GM10248 (cell line): ENCODE data around the gene LEFTY2.
"Not testable (repeated sequence)": the region's sequence is repeated elsewhere in the genome, so short reads cannot be mapped to it uniquely, and the experiment has no call there.

Experiments used
- CTCF ChIA-PET: fragments of 300-600 bp; sonication (Branson Sonifier 250); formaldehyde crosslinking; extraction: SDS; loops from one replicate; lab custom pipeline; 2021; ENCODE audit warnings: antibody characterized with exemption; lab: Yijun Ruan, JAX
- POLR2A ChIA-PET: fragments of 350-650 bp; sonication (Branson Sonifier 250); formaldehyde crosslinking; extraction: SDS; loops from one replicate; lab custom pipeline; 2020; ENCODE audit warnings: antibody characterized with exemption; lab: Yijun Ruan, JAX
- DNase-seq: peaks from one replicate; pipeline ENCODE4 v3.0.0; 2012; ENCODE audit errors: extremely low spot score
- CTCF ChIP-seq: IDR thresholded peaks from 2 replicates; pipeline ENCODE4 v1.5.1; 2012; ENCODE audit warnings: mild to moderate bottlenecking, low read depth; ENCODE audit errors: extremely low read depth, missing control alignments, control extremely low read depth

The LEFTY2 gene

DNA sequence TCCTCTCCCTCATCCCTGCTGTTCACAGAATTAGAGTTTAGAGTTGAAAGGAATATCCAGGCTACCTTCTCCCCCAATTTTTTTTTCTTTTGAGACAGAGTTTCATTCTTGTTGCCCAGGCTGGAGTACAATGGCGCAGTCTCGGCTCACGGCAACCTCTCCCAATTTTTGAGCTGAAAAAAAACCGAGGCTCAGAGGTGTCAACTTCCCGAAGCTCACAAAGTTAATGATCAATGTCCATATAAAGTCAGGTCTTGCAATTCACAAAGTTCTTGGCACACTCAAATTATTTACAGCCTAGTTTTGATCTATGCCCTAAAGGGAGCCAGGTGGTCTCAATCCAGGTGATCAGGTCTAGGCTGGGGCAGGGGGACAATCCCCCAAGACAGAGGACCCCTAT, 51.3 kb downstream of the LEFTY2 start:
- CTCF ChIA-PET = interaction anchor here (1.2 to 2.8 kb wide), 3 partner anchors 13 to 65 kb away, joined by 3 to 11 read pairs (median 6); no protein-coding TSS in a partner anchor
- no peak for TF ChIP-seq CTCF
- POLR2A ChIA-PET = no interaction called here
- no peak for DNase-seq

DNA sequence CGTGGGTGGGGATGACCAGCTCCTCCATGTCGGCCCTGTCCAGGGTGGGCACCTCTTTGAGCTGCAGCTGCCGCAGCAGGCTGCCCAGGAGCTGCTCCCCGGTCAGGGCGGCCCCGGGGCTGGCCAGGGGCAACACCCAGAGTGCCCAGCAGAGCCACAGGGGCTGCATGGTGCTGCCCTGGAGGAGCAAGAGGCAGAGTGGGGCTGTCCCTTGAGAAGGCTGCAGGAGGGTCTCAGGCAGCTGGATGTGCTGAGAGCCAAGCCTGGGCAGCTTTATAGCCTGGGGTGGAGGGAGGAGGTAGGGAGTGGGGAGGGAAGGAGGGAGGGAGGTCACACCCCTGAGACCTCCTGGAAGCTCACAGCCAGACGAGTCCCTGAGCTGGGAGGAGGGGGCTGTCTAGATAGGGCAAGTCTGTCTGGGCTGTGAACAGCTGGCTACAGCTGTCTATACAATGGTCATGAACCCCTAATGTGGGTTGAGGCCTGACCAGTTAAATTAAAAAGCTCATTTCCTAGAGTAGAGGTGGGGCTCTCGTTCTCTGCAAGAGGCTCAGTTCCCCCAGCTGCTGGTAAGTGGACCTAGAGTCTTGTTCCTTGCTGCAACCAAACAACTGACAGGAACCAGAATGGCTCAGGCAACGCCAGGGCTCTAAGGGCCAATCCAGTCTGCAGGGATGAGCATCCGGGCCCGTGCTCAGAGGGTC, 52.0 kb downstream of the LEFTY2 start, which contains the start of gene LEFTY1:
Gene LEFTY1 (minus strand): TSS at position 249 of the 704 bp plus-strand sequence. CDS start 80 bp downstream, at position 169.
- TF ChIP-seq CTCF = no peak
- no peak for DNase-seq
- CTCF ChIA-PET = interaction anchor here (0.6 to 2.8 kb wide), 4 partner anchors 8 to 66 kb away, joined by 3 to 11 read pairs (median 4); no protein-coding TSS in a partner anchor
- POLR2A ChIA-PET = no interaction called here

GRCh38 chr1:225888289-225888897, 52.6 kb downstream of the LEFTY2 start:
- no peak for TF ChIP-seq CTCF
- DNase-seq = no peak
- POLR2A ChIA-PET = no interaction called here
- CTCF ChIA-PET = interaction anchor here (1.7 to 2.8 kb wide), 2 partner anchors 11 to 23 kb away, joined by 6 to 11 read pairs; no protein-coding TSS in a partner anchor

DNA sequence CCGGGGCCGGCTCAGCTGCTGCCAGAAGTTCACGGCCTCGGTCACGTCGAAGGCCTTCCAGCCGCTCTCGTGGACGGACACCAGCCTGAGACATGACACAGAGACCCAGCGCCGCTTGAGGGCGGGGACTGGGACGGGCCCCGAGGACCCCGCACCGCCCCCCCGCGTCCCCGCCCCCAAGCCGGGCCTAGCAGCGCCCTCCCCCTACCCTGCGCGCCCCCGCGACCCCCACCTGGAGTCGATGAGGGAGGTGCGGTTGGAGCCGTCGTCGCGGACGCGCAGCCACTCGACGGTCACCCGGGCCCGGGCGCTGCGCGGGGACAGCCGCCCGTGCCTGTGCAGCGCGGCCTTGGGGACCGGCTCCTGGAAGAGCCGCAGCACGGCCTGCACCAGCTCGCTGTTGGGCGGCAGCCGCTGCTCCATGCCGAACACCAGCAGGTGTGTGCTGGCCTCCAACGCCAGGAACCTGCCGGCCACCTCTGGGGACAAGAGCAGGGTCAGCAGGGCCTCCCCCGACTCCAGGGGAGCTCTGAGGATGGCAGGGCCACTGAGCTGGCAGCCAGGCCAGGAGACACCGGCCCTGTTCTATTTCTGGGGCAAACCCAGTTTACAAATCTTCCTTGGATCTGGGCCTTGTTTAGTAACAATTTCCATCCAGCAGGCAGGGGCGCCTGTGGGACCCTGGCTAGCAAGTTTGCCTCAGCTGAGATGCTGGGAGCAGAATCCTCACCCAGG, 53.3 kb downstream of the LEFTY2 start:
- DNase-seq, POLR2A ChIA-PET: not testable (repeated sequence)
- CTCF ChIA-PET = interaction anchor here (2.8 kb wide), 1 partner anchor 24 kb away, joined by 11 read pairs; no protein-coding TSS in a partner anchor

DNA sequence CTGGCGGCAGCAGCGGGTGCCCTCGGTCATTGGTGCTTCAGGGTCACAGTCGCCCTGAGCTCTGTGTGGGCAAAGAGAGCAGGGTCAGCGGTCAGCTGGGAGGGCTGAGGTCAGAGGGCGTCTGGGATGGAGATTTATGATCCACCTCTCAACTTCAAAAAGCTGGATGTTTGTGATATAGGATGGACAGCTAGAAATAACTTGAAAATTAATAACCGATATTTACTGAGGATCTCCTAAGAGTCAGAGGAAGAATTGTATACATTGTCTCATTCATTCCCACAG, 54.0 kb downstream of the LEFTY2 start:
- CTCF ChIA-PET = no interaction called here
- no peak for TF ChIP-seq CTCF
- DNase-seq = no peak
- POLR2A ChIA-PET = no interaction called here
